DMS53 treated with DMSO at 0.1 percent for 48 hours (cell line): ENCODE data around the gene PSMB1.

Source experiments
- DNase-seq: peaks from one replicate; lab custom pipeline; 2025; ENCODE audit not compliant: unreplicated experiment; lab: John Stamatoyannopoulos, UW

The PSMB1 gene

DNA sequence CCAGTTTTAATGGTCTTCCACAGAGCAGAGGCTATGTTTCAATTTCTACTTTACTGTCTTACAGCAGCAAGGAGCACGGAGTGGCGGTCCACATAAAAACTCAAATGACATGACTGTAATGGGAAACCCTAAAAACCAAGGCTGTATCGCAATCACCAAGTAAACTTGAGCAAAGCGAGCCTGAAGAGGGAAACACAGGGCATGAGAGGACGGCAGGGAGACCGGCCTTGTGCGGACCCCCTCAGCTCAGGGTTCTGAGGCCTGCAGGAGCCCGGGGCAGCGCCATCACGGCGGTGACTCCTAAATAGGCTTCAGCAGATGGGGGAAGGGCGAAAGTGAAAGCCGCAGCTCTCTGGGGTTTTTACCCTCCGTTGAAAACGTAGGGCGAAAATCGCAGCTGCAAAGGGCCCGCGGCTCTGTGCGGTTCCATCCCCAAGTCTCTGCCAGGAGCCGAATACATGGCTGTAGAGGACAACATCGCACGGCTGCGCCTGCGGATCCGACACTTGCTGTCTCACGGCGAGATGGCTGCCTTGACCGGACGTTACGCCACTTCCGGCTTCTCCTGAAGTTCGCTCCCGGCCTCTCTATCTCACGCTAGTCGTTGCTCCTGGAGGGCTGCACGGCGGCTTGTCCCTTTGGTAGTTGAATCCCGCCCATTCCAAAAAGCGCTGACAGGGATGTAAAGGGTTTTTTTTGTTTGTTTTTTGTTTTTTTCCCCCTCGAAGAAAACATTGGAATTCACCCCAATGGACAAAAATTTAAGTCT, at the start of gene PSMB1:
TSS of gene PSMB1 (minus strand) at position 543 of the 769 bp plus-strand sequence. CDS start at position 478, 65 bp downstream.
- DNase-seq = peak; percentile 75

- DNase-seq = no peak
Measured at GRCh38 chr6:170597278-170597677, 44.2 kb upstream of the PSMB1 start.

DNA sequence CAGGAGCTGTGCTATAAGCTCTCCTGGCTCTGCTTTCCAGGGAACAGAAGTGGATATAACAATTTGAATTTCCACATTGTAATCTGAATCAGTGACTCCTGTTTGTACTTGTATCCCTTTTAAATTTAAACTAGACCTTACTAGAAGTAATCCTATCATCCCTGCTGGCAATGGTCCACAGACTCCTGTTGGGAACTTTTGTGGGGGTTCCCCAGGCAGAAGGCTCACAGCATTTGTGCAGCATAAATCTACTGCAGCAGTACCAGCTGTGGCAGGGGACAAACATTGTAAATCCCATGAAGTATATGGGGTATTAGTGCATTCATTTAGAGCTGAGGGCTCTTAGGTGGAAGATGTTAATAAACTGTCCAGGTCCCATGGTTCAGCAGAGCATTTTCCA, 43.3 kb upstream of the PSMB1 start:
- no peak for DNase-seq

- DNase-seq = no peak
Measured at GRCh38 chr6:170590725-170591124, 37.6 kb upstream of the PSMB1 start.

DNA sequence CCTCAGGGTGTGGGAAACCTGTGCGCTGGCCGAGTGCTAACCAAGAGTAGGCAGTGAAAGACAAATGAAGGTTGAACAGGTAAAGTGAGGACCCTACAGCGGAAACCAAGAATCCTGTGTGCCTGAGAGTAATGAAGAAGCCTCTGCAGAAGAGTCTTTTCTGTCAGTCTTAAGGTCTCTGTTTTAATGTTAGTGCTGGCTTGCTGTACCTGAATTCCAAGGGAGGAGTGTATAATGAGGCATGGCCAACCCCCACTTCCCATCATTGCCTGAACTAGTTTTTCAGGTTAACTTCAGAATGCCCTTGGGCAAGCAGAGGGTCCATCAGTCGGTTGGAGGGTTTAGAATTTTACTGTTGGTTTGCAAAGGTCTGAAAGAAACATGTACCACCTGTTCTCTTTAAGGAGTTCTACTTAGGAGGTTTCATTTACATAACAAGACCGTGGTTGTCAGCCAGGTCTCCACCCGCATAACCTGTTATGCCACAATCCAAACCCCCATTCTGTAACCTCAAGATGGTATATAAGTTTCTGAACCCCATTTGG, 31.9 kb upstream of the PSMB1 start:
- peak; percentile 2 for DNase-seq

GRCh38 chr6:170584181-170584953, 31.3 kb upstream of the PSMB1 start, which contains the start of gene PDCD2:
Gene PDCD2, minus strand, starts transcription at chr6:170584637. Its CDS starts 56 bp downstream, at chr6:170584581.
- peak; percentile 74 for DNase-seq

DNA sequence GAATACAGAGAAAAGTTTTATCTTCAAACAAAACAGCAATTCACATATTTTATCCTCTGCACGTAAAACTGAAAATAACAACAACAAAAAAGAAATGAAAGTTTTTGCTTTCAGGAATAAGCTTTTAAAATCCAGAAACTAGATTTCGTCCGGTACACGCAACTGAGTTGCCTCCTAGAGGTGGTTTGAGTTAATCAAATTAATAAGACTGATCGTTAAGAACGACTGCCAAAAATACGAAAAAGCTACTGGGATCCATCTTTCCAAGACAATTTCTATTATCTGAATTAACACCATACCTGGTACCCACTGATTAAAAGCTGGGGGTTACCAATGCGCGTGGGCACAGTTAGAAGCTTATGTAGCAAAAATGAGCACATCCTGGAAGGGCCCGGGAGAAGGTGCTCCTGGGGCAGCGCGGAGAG, 30.7 kb upstream of the PSMB1 start:
- no peak for DNase-seq

GRCh38 chr6:170578909-170579308, 25.8 kb upstream of the PSMB1 start:
- no peak for DNase-seq

DNA sequence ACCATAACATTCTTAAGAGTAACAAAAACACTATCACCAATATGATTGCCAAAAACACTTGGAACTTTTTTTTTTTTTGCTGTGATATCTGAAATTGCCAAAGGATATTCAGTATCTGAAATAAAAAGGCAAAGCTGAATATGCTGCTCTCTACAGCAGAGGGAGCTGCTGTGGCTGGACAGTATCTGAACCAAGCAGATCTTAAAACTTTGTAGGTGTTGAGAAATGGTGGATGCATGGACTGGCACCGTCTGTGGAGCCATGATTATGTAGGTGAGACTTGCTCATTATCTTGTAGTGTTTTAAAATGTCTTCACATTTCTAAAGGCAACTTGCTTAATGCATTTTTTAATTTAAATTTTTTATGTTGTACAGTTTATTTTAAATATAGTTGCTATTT, 22.1 kb upstream of the PSMB1 start:
- DNase-seq = no peak

DNA sequence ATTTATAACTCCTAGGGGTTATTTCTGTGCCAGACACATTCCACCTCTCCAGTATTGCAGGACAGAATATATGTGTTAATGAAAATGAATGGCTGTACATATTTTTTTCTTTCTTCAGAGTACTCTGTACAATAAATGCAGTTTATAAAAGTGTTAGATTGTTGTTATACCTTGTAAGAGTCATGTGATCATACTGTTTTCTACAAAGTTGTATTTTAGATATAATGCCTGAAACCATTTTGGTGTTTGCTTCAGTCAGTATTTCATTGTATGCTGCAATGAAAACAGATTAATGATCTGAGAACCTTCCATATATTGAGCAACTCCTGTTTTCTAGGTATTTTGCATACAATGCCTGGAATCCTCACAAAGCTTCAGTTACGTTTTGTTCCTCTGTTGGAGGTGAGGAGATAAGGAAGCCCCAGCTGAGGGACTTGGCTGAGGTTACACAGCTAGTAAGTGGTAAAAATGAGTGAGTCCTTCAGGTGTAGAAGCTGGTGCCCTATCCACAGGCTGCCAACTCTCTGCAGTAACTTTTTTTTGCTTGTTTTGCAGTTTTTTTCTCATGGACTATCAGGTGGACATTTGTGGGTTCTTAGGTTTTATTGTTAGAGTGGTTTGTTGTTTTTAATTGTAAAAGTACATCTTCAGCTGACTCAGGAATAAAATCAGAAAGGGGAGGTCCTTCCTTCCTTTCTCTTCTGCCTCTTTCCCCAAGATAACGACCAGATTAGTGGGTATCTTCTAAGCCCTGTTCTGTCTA, 19.8 kb upstream of the PSMB1 start:
- no peak for DNase-seq

DNA sequence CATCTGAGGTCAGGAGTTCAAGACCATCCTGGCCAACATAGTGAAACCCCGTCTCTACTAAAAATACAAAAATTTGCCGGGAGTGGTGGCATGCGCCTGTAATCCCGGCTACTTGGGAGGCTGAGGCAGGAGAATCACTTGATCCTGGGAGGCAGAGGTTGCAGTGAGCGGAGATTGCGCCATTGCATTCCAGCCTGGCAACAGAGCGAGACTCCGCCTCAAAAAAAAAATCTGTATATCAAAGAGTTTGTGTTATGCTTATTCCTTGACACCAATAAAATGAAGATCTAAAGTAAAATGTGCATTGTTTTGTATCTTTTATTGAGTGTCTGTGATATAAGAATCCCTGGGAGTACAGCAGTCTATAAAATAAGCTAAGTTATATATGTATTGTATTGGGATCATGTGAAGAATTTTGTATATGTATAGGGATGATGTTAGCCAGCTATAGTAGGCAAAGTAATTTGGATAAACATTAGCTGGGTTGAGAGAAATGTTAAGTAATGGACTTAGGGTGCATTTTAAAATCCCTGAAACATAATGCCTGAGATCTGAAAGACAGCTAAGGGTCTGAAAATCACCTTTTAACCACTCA, 11.9 kb upstream of the PSMB1 start:
- no peak for DNase-seq

DNA sequence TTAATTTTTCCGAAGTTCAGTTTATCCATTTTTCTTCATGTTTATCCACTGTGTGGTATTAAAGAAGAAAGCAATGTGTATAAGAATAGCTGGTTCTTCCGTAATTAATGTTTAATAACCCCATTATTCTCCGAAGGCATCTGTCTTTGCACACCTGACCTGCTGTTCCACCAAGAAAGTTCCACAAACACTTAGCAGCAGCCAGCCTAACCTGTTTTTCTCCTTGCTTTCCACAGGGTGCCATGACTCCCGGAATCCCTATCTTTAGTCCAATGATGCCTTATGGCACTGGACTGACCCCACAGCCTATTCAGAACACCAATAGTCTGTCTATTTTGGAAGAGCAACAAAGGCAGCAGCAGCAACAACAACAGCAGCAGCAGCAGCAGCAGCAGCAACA, 8.4 kb upstream of the PSMB1 start:
- peak; percentile 32 for DNase-seq

GRCh38 chr6:170555305-170555704, 2.2 kb upstream of the PSMB1 start:
- DNase-seq = no peak

GRCh38 chr6:170554796-170555137, 1.7 kb upstream of the PSMB1 start:
- no peak for DNase-seq

- peak; percentile 94 for DNase-seq
Measured at GRCh38 chr6:170554013-170554795, 1.1 kb upstream of the PSMB1 start, which contains the start of gene TBP. Gene TBP, plus strand, starts transcription at chr6:170554369. Its CDS starts 2,661 bp downstream, at chr6:170557030.

DNA sequence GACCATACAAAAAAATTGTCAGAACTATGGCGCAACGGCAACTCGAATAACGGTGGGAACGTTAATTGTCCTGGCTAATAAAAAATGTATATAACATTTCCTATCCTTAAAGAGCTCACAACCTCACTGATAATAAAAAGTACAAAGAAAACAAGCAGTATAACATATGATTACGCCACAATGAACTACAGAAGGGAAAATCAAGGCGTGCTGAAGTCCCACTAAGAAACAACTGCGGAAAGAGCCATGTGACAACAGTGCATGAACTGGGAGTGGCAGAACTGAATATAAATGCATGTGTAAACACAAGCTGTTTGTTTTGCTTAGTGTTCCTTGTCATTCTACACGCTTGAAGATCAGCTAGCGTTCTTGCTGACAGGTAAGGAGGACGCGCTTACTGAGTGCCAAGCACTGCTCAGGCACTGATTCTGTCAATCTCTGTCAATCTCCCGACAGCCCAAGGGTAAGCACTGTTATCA, 466 bp upstream of the PSMB1 start:
- peak; percentile 65 for DNase-seq

DNA sequence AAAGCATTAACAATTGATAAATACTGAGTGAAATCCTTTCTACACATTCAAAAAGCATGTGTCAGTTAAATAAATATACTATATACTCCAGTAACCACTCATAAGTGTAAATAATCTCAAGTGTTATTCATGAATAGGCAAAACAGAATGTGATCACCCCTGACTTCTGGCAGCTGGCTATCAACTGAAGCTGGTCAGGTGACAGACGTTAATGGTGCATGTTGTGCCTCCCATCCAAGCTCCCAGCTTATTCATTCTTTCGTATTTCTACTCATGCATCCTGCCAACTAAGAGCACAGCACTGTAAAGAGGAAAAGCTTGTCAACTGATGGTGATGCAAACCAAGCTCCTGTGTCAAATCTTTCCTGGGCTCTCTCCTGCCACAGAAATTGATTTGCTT, 7.7 kb downstream of the PSMB1 start:
- peak; percentile 94 for DNase-seq

DNA sequence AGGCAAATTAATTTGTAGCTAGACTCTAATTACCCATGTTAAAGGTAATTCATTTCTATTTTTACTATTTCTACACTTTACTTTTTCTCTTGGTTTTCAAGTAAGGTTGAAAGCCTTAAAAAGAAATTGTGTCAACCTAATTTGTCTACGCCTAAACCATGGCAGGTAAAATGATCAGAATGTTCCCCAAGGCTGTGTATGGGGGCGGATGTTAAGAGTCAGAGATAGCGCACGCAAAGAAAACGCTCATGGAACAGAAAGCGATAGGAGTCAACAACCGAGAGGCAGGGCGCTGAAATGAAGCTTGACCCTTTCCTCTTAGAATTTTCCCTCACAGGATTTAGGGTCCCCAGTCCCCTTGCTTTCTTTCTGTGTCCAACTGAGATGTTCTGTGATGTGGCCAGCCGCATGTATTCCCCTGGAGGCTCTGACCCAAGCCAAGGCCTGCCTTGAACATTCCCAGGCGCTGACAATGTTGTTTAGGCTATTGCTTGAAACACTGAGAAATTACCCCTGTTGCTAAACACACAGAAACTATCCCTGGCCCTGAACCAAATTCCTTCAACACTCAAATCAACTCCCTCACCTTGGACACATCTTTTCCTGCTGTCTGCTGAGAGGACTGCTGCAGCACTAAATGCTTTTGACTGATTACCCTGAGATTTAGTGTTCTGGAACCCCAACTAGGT, 10.9 kb downstream of the PSMB1 start:
- DNase-seq = no peak

DNA sequence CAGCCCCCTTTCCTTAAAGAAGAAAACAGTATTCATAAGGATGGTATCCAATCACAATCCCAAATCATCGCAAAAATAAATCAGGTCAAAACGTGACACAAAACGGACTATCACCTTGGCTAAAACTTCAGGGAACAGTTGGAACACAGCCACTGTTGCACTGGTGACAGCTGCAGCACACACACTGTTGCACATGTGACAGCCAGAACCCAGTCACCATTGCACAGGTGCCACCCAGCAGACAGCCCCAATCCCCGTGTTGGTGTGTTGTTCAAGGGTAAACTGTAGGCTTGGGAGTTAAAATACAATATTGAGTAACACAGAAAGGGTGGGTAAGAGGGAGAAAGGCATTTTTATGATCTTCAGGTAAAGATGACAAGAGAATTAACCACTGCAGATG, 15.8 kb downstream of the PSMB1 start:
- no peak for DNase-seq
